Measurements from ENCODE around the gene ZNF507.
"Not testable (repeated sequence)": the region's sequence is repeated elsewhere in the genome, so short reads cannot be mapped to it uniquely, and the experiment has no call there.

Gene ZNF507

GRCh38 chr19:32415246-32415645, 69.8 kb downstream of the ZNF507 start:
- DNase-seq (ENCODE audit: low spot score) = no peak

- DNase-seq (ENCODE audit: low spot score) = no peak
These were observed 70.3 kb downstream of the ZNF507 start for GRCh38 chr19:32415669-32416068.

DNA sequence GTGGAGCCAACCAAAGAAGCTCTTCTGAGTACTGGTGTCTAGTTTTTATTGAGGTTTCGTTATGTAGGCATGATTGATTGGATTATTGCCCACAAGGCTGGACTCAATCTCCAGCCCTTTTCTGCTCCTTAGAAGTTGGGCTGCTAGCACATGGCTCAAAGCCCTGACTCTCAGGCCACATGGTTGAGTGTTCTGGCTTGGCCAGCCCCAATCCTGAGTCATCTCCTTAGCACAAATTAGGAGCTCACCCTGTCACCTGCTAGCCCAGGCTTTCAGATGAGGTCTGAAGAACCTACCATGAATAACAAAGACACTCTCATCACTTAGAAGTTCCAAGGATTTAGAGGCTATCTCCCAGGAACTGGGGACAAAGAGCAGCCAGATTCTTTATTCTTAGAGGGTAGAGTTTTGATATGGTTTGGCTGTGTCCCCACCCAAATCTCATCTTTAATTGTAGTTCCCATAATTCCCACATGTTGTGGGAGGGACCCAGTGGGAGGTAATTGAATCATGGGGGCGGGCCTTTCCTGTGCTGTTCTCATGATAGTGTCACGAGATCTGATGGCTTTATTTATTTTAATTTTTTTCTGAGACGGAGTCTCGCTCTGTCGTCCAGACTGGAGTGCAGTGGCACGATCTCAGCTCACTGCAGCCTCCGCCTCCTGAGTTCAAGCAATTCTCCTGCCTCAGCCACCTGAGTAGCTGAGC, 71.5 kb downstream of the ZNF507 start:
- DNase-seq (ENCODE audit: low spot score) = no peak

- no peak for DNase-seq (ENCODE audit: low spot score)
These were observed 72.7 kb downstream of the ZNF507 start for GRCh38 chr19:32418155-32418554.

DNA sequence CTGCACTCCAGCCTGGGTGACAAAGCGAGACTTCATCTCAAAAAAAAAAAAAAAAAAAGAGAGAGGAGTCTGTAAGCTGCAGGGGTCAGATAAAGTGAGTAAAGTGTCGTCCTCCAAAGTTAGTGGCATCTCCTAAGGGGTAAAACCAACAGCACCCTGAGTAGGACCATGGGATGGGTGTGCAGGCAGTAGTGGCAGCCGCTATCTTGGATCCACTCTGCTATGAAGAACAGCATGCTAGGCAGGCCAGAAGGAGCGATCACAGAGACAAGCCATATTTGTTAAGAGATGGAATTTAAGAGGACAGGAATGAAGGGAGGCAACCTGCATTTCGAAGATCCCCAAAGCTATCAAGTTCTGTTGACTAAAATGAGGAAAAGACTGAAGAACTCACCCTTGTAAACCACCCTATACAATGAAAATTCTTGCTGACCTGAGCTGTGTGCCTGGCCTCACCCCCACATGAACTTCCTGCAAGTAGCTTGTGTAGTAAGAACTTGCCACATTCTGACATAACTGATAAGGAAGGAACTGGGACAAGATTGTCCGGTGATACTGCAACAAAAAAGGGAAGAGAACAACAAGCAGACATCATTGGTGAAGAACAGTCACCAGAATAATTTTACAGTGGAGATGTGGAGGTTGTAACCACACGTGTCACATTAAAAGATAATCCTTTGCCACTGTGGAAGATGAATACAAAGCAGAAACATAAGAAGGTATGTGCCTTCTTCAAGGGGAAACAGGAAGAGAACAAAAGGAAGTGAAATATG, 76.4 kb downstream of the ZNF507 start:
- peak; percentile 16 for DNase-seq (ENCODE audit: low spot score)

DNA sequence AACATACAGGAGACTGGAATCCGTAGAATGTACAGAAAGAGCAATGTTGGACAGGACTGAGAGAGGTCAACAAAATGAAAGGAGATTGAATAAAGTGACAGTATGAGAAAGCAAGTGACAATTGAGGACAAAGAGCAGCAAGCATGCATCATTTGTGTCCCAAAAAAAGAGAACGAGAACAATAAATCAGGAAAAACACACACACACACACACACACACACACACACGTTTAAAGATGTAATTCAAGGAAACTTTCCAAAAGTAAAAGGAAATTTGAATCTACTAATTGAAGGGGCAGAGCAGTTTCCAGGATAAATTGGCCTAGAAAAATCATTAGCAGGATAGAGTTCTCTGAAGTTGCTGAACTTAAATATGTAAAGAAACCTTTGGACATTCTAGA, 77.0 kb downstream of the ZNF507 start:
- DNase-seq (ENCODE audit: low spot score) = no peak

GRCh38 chr19:32423944-32424343, 78.5 kb downstream of the ZNF507 start:
- DNase-seq (ENCODE audit: low spot score) = not testable (repeated sequence)

- DNase-seq (ENCODE audit: low spot score) = no peak
These were observed 82.1 kb downstream of the ZNF507 start for GRCh38 chr19:32427536-32427935.

- no peak for DNase-seq (ENCODE audit: low spot score)
These were observed 91.3 kb downstream of the ZNF507 start for GRCh38 chr19:32436692-32437091.

DNA sequence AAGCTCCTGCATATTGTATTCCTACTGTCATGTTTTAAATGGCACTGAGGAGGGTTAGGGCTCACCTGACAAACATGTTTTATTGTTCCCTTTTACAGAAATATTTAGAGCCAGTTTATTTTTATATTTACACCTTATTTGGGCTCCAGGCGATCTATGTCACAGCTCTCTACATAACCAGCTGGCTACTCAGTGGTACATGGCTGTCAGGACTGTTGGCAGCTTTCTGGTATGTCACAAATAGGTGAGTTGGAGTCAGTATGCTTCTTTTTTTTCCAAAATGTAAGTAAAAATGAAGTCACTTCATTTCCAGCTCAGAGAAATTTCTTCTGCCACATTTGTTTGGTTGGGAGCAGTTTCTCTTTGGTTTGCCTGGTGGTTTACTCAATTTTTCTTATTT, 91.7 kb downstream of the ZNF507 start:
- no peak for DNase-seq (ENCODE audit: low spot score)
